Measurements from ENCODE around the gene YIF1B.

Gene YIF1B

GRCh38 chr19:38309615-38310278, 6.0 kb downstream of the YIF1B start:
- Histone ChIP-seq H3K4me3 (no peak overlapping the region), H3K27ac (no peak overlapping the region)
- no peak for DNase-seq (ENCODE audit: low spot score)
- TF ChIP-seq, protein P1, sequence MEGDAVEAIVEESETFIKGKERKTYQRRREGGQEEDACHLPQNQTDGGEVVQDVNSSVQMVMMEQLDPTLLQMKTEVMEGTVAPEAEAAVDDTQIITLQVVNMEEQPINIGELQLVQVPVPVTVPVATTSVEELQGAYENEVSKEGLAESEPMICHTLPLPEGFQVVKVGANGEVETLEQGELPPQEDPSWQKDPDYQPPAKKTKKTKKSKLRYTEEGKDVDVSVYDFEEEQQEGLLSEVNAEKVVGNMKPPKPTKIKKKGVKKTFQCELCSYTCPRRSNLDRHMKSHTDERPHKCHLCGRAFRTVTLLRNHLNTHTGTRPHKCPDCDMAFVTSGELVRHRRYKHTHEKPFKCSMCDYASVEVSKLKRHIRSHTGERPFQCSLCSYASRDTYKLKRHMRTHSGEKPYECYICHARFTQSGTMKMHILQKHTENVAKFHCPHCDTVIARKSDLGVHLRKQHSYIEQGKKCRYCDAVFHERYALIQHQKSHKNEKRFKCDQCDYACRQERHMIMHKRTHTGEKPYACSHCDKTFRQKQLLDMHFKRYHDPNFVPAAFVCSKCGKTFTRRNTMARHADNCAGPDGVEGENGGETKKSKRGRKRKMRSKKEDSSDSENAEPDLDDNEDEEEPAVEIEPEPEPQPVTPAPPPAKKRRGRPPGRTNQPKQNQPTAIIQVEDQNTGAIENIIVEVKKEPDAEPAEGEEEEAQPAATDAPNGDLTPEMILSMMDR (IDR thresholded peaks at IDR 0.05): no peak

GRCh38 chr19:38308926-38309614, 6.7 kb downstream of the YIF1B start:
- DNase-seq (ENCODE audit: low spot score): no peak
- TF ChIP-seq, protein P1 (IDR thresholded peaks at IDR 0.05): no peak
- no peak overlapping the region for H3K4me3 ChIP-seq
- no peak overlapping the region for H3K27ac ChIP-seq

- DNase-seq (ENCODE audit: low spot score): no peak
- TF ChIP-seq, protein P1 (IDR thresholded peaks at IDR 0.05): no peak
- Histone ChIP-seq H3K4me3 (no peak overlapping the region), H3K27ac (no peak overlapping the region)
Measured at GRCh38 chr19:38308006-38308766, 7.6 kb downstream of the YIF1B start.

- TF ChIP-seq, protein P1 (IDR thresholded peaks at IDR 0.05): no peak
- Histone ChIP-seq H3K27ac (no peak overlapping the region), H3K4me3 (no peak overlapping the region)
- no peak for DNase-seq (ENCODE audit: low spot score)
Measured at GRCh38 chr19:38307597-38307996, 8.2 kb downstream of the YIF1B start.

DNA sequence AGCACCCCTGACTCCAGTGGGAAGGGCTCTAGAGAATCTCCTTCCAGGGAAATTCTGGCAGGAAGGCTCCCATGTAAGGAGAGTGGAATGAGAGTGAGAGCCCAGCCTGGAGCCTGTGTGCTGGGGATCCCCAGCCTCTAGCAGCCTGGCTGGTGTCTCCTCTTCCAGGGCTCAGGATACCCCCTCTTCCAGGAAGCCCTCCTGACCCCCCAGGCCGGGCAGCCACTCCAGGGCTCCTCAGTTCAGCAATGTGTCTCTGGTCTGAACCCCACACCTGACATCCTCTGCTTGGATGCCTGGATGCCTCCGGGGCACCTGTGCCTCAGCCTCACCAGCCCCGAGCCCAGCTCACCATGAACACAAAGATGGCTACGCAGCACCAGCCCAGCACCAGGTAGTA, 8.7 kb downstream of the YIF1B start:
- TF ChIP-seq, protein P1 (IDR thresholded peaks at IDR 0.05): no peak
- DNase-seq (ENCODE audit: low spot score): no peak
- no peak overlapping the region for H3K4me3 ChIP-seq
- H3K27ac ChIP-seq: no peak overlapping the region

DNA sequence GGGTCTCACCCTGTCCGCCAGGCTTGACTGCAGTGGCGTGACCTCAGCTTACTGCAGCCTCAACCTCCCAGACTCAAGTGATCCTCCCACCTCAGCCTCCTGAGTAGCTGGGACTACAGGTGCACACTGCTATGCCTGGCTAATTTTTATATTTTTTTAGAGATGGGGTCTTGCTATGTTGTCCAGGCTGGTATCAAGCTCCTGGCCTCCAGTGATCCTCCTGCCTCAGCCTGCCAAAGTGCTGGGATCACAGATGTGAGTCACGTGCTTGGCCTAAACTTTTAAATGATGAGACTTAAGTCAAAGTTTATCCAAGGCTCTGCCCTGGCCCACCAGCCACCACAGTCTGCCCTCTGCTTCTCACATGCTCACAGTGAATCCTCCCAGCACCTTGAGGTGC, 9.5 kb downstream of the YIF1B start:
- H3K27ac ChIP-seq: no peak overlapping the region
- TF ChIP-seq, protein P1 (IDR thresholded peaks at IDR 0.05): no peak
- no peak for DNase-seq (ENCODE audit: low spot score)
- H3K4me3 ChIP-seq: no peak overlapping the region
